GM18873 (cell line): ENCODE measurements around the gene INPP5D.

Experiments used
- ATAC-seq: cut with Tn5 transposase; IDR thresholded peaks from one replicate; pipeline ENCODE4 v1.9.1; 2021; ENCODE audit warnings: mild to moderate bottlenecking, moderate library complexity, moderate number of reproducible peaks; ENCODE audit not compliant: unreplicated experiment, low FRiP score

The INPP5D gene

DNA sequence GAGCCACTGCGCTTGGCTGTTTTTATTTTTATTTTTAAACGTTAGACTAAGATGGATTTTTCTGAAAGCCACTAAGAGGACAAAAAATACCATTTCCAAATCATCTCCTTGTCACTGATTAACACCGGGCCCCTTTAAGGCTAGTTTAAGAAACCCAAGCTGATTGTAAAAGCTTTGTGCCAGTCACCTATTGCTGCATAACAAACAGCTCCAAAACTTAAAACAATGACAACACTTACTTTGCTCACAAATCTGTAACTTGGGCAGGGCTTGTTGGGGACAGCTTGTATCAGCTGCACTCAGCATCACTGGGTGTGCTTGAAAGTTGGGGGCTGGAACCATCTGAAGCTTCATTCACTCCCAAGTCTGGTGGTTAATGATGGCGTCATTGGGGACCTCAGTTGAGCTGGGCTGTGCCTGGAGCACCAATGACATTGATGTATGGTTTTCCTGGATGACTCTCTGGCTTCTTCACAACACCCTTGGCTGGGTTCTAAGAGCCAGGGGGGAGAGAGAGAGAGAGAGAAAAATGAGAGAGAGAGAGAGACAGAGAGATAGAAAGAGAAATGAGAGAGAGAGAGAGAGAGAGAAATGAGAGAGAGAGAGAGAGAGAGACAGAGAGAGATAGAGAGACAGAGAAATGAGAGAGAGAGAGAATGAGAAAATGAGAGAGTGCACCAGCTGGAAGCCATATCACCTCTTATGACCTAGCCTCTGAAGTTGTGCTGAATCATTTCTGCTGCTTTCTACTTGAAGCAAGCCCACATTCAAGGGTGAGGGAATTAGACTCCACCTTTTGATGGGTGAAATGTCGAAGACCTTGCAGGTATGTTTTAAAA, 165.3 kb downstream of the INPP5D start:
- ATAC-seq = no peak

GRCh38 chr2:233226511-233227031, 166.4 kb downstream of the INPP5D start:
- no peak for ATAC-seq

GRCh38 chr2:233227346-233227978, 167.3 kb downstream of the INPP5D start:
- no peak for ATAC-seq

DNA sequence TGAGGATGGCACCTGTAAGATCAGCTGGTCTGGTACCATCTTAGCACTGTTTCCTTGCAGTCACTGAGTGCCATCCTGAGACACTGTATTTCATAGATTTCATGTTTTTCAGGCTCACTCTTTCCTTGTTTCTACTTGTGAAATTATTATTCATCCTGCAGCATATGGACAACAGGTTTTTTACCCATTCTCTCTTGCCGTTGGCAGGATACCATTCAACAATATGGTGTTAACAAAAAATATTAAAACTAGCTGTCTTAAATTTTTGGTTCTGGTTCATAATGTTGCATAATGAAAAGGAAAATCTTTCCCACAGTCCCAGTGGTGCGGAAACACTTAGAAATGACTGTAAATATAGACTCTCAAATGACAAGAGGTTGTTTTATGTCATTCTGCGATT, 168.2 kb downstream of the INPP5D start:
- ATAC-seq = no peak

DNA sequence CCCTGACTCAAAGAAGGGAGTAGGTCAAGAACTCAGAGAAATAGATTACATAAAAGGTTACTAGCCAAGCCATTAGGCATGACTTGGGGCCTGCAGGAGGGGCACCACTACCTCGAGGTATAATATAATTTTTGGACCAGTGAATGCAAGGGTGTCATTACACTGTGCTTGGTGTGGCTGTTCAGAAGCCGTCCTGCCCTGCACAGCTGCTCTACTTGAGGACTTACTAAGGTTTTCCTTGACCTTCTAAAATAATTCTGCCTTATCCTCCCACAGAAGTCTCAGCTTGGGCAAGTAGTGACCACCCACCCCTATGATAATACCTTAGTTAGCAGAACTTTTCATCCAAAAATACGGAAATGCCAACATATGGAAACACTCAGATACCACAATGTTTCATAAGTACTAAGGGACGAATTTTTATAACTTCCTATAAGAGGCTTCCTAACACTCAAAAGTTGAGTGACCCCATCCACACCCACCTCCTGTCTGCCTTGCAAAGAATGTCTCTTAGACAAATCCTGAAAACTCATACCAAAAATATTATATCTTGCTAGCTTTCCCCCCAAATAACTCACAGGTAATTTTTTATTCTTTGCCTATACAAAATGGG, 173.6 kb downstream of the INPP5D start:
- ATAC-seq = no peak

- no peak for ATAC-seq
Observed at GRCh38 chr2:233234264-233234663, 174.1 kb downstream of the INPP5D start.

DNA sequence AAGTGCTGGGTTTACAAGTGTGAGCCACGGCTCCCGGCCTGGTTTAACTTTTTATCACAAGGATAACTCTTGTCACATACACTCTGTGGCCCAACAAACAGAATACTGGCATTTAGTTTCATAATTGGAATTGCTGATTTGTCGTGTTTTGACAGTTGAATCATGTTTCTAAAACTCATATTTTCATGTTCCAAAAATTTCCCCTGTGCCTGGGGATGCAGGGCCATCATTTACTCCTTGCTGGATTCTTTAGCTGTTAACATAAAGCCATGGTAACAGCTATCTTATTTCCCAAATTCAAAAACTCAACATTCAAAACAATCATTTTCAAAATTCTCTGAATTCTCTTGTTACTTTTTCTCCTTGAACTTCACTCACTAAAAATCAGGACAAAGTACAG, 174.9 kb downstream of the INPP5D start:
- ATAC-seq = no peak

DNA sequence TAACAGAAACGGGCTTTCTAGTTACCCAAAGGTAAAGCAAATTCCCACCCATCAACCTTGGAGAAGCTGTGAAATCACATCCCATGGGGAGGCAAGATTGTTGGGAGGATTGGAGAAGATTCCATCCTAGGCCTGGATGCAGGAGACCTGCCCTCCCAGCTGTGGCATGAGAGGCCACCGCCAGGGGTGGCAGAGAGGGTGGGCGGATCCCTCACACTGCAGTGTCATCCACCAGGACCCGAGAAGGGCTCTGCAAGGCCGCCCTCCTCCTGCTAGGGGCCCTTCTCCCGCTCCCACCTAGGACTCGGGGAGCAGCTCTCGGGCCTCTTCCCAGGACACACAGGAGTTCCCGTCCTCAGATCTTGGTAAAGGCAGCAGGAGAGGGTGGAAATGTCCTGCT, 175.8 kb downstream of the INPP5D start:
- ATAC-seq = no peak

DNA sequence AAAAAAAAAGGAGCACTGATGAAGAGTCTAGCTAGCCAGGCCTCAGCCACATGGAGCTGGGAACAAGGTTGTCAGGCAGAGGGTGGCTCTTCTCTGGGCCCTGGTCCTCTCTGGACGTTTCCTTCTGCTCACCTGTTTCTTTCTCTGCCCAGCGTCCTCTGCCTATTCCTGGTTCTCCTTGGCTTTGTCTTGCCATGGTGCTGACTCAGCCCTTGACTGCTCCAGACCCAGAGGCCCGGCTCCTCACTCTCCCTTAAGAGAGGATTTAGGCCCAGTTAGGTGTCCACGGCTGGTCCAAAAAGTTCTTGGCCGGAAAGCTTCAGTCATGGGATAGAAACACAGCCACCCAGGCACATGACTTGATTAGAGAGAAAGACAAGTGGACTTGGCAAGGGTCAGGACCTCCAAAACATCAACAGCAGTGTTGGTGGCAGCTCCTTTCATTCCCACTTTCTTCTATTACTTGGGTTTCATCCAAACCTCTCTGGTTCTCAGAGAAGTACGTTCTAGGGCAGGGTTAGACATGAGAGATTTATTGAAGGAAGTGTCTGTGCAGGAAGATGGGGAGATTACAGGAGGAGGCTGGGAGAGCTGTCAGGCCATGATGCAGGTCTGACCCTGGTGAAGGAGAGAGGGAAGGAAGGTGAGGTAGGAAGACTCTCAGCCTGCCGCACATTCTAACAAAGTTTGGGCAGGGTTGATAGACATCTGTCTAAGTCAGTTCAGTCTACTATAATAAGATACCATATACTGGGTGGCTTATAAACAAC, 176.9 kb downstream of the INPP5D start:
- no peak for ATAC-seq

GRCh38 chr2:233240897-233241296, 180.8 kb downstream of the INPP5D start:
- ATAC-seq = no peak

DNA sequence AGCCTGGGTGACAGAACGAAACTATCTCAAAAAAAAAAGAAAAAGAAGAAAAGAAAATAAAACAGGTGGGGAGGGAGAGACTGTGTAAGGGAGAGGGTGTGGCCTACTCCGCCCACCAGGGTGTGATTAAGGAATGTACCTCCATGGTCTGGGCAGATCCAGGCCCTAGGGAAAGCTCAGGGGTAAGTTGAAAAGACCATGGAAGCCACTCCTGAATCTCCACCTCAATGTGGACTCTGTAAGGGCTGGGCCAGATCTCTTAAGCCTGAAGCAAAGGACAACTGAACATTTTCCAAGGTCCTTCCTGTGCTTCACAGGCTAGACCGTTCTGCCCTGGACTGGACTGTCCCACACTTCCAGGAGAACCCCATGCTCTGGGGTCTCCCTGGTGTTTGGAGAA, 181.7 kb downstream of the INPP5D start:
- ATAC-seq = no peak

GRCh38 chr2:233242231-233242927, 182.2 kb downstream of the INPP5D start:
- no peak for ATAC-seq

- no peak for ATAC-seq
Observed at GRCh38 chr2:233243348-233243747, 183.2 kb downstream of the INPP5D start.

GRCh38 chr2:233244818-233245217, 184.7 kb downstream of the INPP5D start:
- no peak for ATAC-seq

- no peak for ATAC-seq
Observed at GRCh38 chr2:233245406-233245805, 185.3 kb downstream of the INPP5D start.

DNA sequence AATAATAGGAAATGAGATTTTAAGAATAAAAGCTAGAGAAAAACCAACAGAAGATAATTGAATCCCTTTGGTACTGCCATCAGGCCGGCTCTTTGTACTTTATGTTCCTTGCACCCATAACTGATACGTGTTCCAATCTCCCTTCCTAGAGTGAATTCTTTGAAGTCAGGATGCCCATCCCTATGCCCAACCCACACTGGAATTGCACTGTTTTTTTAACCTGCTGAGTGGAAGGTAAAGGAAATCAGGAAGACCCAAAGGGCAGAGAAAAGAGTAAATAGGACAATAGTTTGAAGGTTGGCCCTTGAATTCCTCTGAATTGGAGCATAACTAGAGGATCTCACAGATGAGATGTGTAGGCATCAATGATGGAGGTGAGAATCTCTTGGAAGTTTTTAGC, 187.0 kb downstream of the INPP5D start:
- ATAC-seq = no peak

DNA sequence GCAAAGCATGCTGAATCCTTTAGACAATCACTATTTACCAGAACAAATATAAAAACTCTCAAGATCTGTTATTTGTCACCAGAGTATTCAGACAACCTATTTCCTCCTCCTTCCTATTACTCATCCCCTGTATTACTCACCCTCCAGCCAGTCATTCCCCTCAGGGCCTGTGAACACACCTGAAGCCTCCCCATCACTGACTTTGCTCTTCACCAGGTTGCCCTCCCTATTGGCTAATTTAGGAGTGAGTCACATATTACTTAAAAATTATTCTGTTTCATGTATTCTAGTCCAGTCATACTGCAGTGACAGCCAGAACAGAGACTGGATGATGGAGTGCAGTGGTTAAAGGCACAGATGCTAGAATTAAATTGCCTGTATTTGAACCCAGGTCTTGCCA, 187.6 kb downstream of the INPP5D start:
- no peak for ATAC-seq

- no peak for ATAC-seq
Observed at GRCh38 chr2:233248999-233249398, 188.9 kb downstream of the INPP5D start.

- no peak for ATAC-seq
Observed at GRCh38 chr2:233250568-233250967, 190.4 kb downstream of the INPP5D start.

- ATAC-seq = peak; percentile 17
Observed at GRCh38 chr2:233250985-233251305, 190.8 kb downstream of the INPP5D start.
